GM19025 (cell line): ENCODE measurements around the gene SCAF4.
"Not testable (repeated sequence)": the region's sequence is repeated elsewhere in the genome, so short reads cannot be mapped to it uniquely, and the experiment has no call there.

Source experiments
- ATAC-seq: cut with Tn5 transposase; IDR thresholded peaks from one replicate; pipeline ENCODE4 v1.9.1; 2021; ENCODE audit warnings: mild to moderate bottlenecking, low read depth, moderate library complexity; ENCODE audit not compliant: unreplicated experiment

The SCAF4 gene

GRCh38 chr21:31654821-31655580, 76.9 kb downstream of the SCAF4 start:
- ATAC-seq: not testable (repeated sequence)

- no peak for ATAC-seq
Observed at GRCh38 chr21:31654340-31654739, 77.6 kb downstream of the SCAF4 start.

- ATAC-seq: not testable (repeated sequence)
Observed at GRCh38 chr21:31651491-31651890, 80.4 kb downstream of the SCAF4 start.

- no peak for ATAC-seq
Observed at GRCh38 chr21:31650930-31651329, 81.0 kb downstream of the SCAF4 start.

- peak; percentile 49 for ATAC-seq
Observed at GRCh38 chr21:31647650-31648049, 84.3 kb downstream of the SCAF4 start.

- ATAC-seq: no peak
Observed at GRCh38 chr21:31644643-31645042, 87.3 kb downstream of the SCAF4 start.

GRCh38 chr21:31641416-31641922, 90.4 kb downstream of the SCAF4 start:
- no peak for ATAC-seq

- no peak for ATAC-seq
Observed at GRCh38 chr21:31636874-31637273, 95.0 kb downstream of the SCAF4 start.

- no peak for ATAC-seq
Observed at GRCh38 chr21:31634993-31635392, 96.9 kb downstream of the SCAF4 start.

GRCh38 chr21:31631881-31632280, 100.0 kb downstream of the SCAF4 start:
- ATAC-seq: not testable (repeated sequence)

GRCh38 chr21:31629972-31630711, 101.8 kb downstream of the SCAF4 start:
- no peak for ATAC-seq

GRCh38 chr21:31624961-31625491, 106.9 kb downstream of the SCAF4 start:
- no peak for ATAC-seq

GRCh38 chr21:31624181-31624580, 107.7 kb downstream of the SCAF4 start:
- ATAC-seq: no peak

GRCh38 chr21:31623664-31624063, 108.3 kb downstream of the SCAF4 start:
- no peak for ATAC-seq

GRCh38 chr21:31622397-31622796, 109.5 kb downstream of the SCAF4 start:
- ATAC-seq: no peak
